Astrocyte (in vitro differentiated cells and primary cell): Measurements from ENCODE around the gene ITPA. TPM values are rescaled to one million over a fixed set of nuclear protein-coding genes. Genes with fewer than 3 reads are reported as not detected.

Source experiments
- DNase-seq: peaks from one replicate; pipeline ENCODE4 v3.0.0-alpha.2; 2010; ENCODE audit warnings: low read depth
- FAIRE-seq: peaks from 2 replicates; lab custom pipeline; 2011; peaks lifted over from hg19 to GRCh38; lab: Jason Lieb, UNC
- H2AFZ ChIP-seq: 2 replicates; pipeline ENCODE4 v1.6.0; 2012; ENCODE audit warnings: low read depth, low read length, inconsistent platforms
- H3K27ac ChIP-seq: 2 replicates; pipeline ENCODE4 v1.5.1; 2011; ENCODE audit warnings: low read depth, low read length, inconsistent platforms
- H3K27me3 ChIP-seq: 2 replicates; pipeline ENCODE4 v1.6.0; 2011; ENCODE audit warnings: low read length, inconsistent platforms; ENCODE audit not compliant: insufficient read depth
- H3K36me3 ChIP-seq: 2 replicates; pipeline ENCODE4 v1.5.1; 2011; ENCODE audit warnings: low read length, inconsistent platforms; ENCODE audit not compliant: insufficient read depth
- H3K4me1 ChIP-seq: 2 replicates; pipeline ENCODE4 v1.5.1; 2011; ENCODE audit warnings: low read length, inconsistent platforms; ENCODE audit not compliant: insufficient read depth
- H3K4me2 ChIP-seq: 2 replicates; pipeline ENCODE4 v1.6.0; 2012; ENCODE audit warnings: low read length, inconsistent platforms
- H3K4me3 ChIP-seq: 2 replicates; pipeline ENCODE4 v1.5.1; 2011; ENCODE audit warnings: low read depth, mild to moderate bottlenecking, low read length, inconsistent platforms; ENCODE audit not compliant: insufficient read depth
- H3K79me2 ChIP-seq: 2 replicates; pipeline ENCODE4 v1.6.0; 2012; ENCODE audit warnings: mild to moderate bottlenecking, low read length, inconsistent platforms; ENCODE audit not compliant: insufficient read depth
- H3K9ac ChIP-seq: 2 replicates; pipeline ENCODE4 v1.6.0; 2012; ENCODE audit warnings: mild to moderate bottlenecking, low read length, inconsistent platforms
- H3K9me3 ChIP-seq: 2 replicates; pipeline ENCODE4 v1.5.1; 2012; ENCODE audit warnings: low read depth, mild to moderate bottlenecking, low read length, inconsistent platforms; ENCODE audit not compliant: insufficient read depth
- H4K20me1 ChIP-seq: 2 replicates; pipeline ENCODE4 v1.6.0; 2012; ENCODE audit warnings: low read length, inconsistent platforms; ENCODE audit not compliant: insufficient read depth
- H3K27ac Mint-ChIP-seq: one replicate; pipeline ENCODE4 v1.8.0; 2021; ENCODE audit warnings: mild to moderate bottlenecking, mixed read lengths; ENCODE audit not compliant: unreplicated experiment
- H3K27me3 Mint-ChIP-seq: one replicate; pipeline ENCODE4 v1.8.0; 2021; ENCODE audit warnings: low read depth, mixed read lengths; ENCODE audit not compliant: unreplicated experiment
- H3K36me3 Mint-ChIP-seq: one replicate; pipeline ENCODE4 v1.8.0; 2021; ENCODE audit warnings: low read depth, mixed read lengths; ENCODE audit not compliant: unreplicated experiment
- H3K4me1 Mint-ChIP-seq: one replicate; pipeline ENCODE4 v1.8.0; 2021; ENCODE audit warnings: low read depth, mixed read lengths; ENCODE audit not compliant: unreplicated experiment
- H3K4me3 Mint-ChIP-seq: one replicate; pipeline ENCODE4 v1.8.0; 2021; ENCODE audit warnings: mild to moderate bottlenecking, moderate library complexity, mixed read lengths; ENCODE audit not compliant: unreplicated experiment
- H3K9me3 Mint-ChIP-seq: one replicate; pipeline ENCODE4 v1.8.0; 2021; ENCODE audit warnings: mild to moderate bottlenecking, mixed read lengths; ENCODE audit not compliant: unreplicated experiment
- CTCF ChIP-seq: IDR thresholded peaks from 2 replicates; pipeline ENCODE4 v1.5.1; 2011; ENCODE audit warnings: low read depth, mild to moderate bottlenecking, inconsistent platforms, low read length, moderate library complexity; ENCODE audit not compliant: insufficient read depth
- EZH2 ChIP-seq: IDR thresholded peaks from 2 replicates; pipeline ENCODE4 v1.6.1; 2012; ENCODE audit warnings: mild to moderate bottlenecking, low read length, inconsistent platforms; ENCODE audit not compliant: insufficient read depth
- total RNA-seq: library from RNA; stranded (reverse); gene quantifications from 2 replicates; pipeline ENCODE4 v1.2.1, GENCODE V29; 2021

Gene ITPA
- total RNA-seq, 1 donor from 2014 or later: 55.5 TPM

- FAIRE-seq: no peak
- Histone ChIP-seq H4K20me1 (peaks cover 3% of the 10 kb centered on the region), H3K4me1 (peaks cover 10% of the 10 kb centered on the region), H3K36me3 (peaks cover 4% of the 10 kb centered on the region), H3K27me3 (peaks cover 6% of the 10 kb centered on the region), H2AFZ (peak overlapping the region; percentile 24), H3K4me2 (peak overlapping the region; percentile 85), H3K9me3 (no peaks in the 10 kb centered on the region), H3K9ac (peak overlapping the region; percentile 12), H3K4me3 (peak overlapping the region; percentile 29), H3K27ac (no peak overlapping the region), H3K79me2 (no peaks in the 10 kb centered on the region)
- no peaks in the 10 kb centered on the region for H3K9me3 Mint-ChIP-seq
- H3K4me1 Mint-ChIP-seq: no peaks in the 10 kb centered on the region
- peak; percentile 18 for DNase-seq
- H3K36me3 Mint-ChIP-seq: peaks cover 12% of the 10 kb centered on the region
- no peak overlapping the region for H3K27ac Mint-ChIP-seq
- TF ChIP-seq CTCF (no peak), EZH2 (no peak)
- peaks cover 18% of the 10 kb centered on the region for H3K27me3 Mint-ChIP-seq
- H3K4me3 Mint-ChIP-seq: no peak overlapping the region
Observed at GRCh38 chr20:3248167-3248992, 39.1 kb downstream of the ITPA start.

GRCh38 chr20:3248993-3249347 is 39.7 kb downstream of the ITPA start:
- peak overlapping the region; percentile 85 for H3K4me2 ChIP-seq
- peaks cover 18% of the 10 kb centered on the region for H3K27me3 Mint-ChIP-seq

More at GRCh38 chr20:3248993-3249347, 39.7 kb downstream of the ITPA start:
- peak overlapping the region; percentile 12 for H3K9ac ChIP-seq
- H3K4me1 ChIP-seq: peaks cover 10% of the 10 kb centered on the region
- TF ChIP-seq CTCF: no peak
- no peak for TF ChIP-seq EZH2
- no peaks in the 10 kb centered on the region for H3K79me2 ChIP-seq
- no peak for DNase-seq
- H3K36me3 Mint-ChIP-seq: peaks cover 12% of the 10 kb centered on the region
- H3K4me1 Mint-ChIP-seq: no peaks in the 10 kb centered on the region
- no peak overlapping the region for H3K27ac ChIP-seq
- peaks cover 7% of the 10 kb centered on the region for H4K20me1 ChIP-seq
- H2AFZ ChIP-seq: peak overlapping the region; percentile 24
- no peaks in the 10 kb centered on the region for H3K9me3 Mint-ChIP-seq
- peaks cover 6% of the 10 kb centered on the region for H3K27me3 ChIP-seq
- no peak for FAIRE-seq
- H3K4me3 Mint-ChIP-seq: no peak overlapping the region
- peak overlapping the region; percentile 29 for H3K4me3 ChIP-seq
- H3K27ac Mint-ChIP-seq: no peak overlapping the region
- no peaks in the 10 kb centered on the region for H3K9me3 ChIP-seq
- peaks cover 7% of the 10 kb centered on the region for H3K36me3 ChIP-seq
